Skeletal muscle tissue (tissue), 4 donors: ENCODE measurements around the gene RBP4. TPM values are rescaled to one million over a fixed set of nuclear protein-coding genes. Genes with fewer than 3 reads are reported as not detected.
A peak's percentile ranks its signal among the peaks of the same experiment; 100 is the strongest.
"Not testable (repeated sequence)": the region's sequence is repeated elsewhere in the genome, so short reads cannot be mapped to it uniquely, and the experiment has no call there.

Experiments used
- H3K27ac ChIP-seq: one replicate; pipeline ENCODE4 v1.7.0; 2013; ENCODE audit warnings: mild to moderate bottlenecking, low read depth, low read length, inconsistent platforms
- H3K27me3 ChIP-seq, 3 donors: one replicate each; pipeline ENCODE4 v1.7.0; 2013; ENCODE audit warnings: low read length in 3 of 3; ENCODE audit not compliant: control insufficient read depth in 3 of 3, insufficient read depth in 3 of 3
- H3K36me3 ChIP-seq, 3 donors: one replicate each; pipeline ENCODE4 v1.7.0; 2013; ENCODE audit warnings: low read length in 3 of 3; ENCODE audit not compliant: control insufficient read depth in 3 of 3, insufficient read depth in 3 of 3
- H3K4me1 ChIP-seq, 3 donors: one replicate each; pipeline ENCODE4 v1.7.0; 2013; ENCODE audit warnings: low read length in 3 of 3, mild to moderate bottlenecking in 3 of 3; ENCODE audit not compliant: control insufficient read depth in 3 of 3, insufficient read depth in 3 of 3
- H3K4me3 ChIP-seq, 3 donors: one replicate each; pipeline ENCODE4 v1.7.0; 2013; ENCODE audit warnings: low read length in 3 of 3
- H3K9ac ChIP-seq, 3 donors: one replicate each; pipeline ENCODE4 v1.7.0; 2013; ENCODE audit warnings: low read length in 3 of 3, mild to moderate bottlenecking in 3 of 3, moderate library complexity in 2 of 3, low read depth in 1 of 3
- H3K9me3 ChIP-seq, 3 donors: one replicate each; pipeline ENCODE4 v1.7.0; 2013; ENCODE audit warnings: low read length in 3 of 3; ENCODE audit not compliant: control insufficient read depth in 3 of 3
- total RNA-seq: library from RNA; depleted of rRNA; stranded (reverse); fragments of >200 nt; gene quantifications from one replicate; pipeline ENCODE4 v1.2.3, GENCODE V29; 2014
- donor health status: Osteomylitis.

Gene RBP4
- total RNA-seq, 1 donor from 2014 or later = 12.5 TPM

DNA sequence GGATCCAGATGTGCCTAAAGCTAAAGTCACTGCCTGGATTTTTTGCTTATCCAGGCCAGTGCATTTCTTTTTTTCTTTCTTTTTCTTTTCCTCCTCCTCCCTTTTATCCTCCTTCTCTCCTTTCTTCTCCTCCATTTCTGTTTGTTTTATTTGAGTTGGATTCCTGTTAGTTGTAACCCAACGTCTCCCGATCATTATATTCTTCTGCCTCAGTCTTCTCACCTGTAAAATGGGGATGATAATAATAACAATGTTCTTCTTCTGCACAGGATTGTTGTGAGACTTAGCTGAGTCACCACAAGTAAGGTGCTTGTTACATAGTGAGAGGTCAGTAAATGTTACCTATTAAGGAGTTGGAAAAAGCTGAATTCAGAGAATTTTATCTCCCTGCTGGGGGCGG is 48.3 kb downstream of the RBP4 start:
- Histone ChIP-seq H3K4me1 (no peaks in the 10 kb centered on the region), H3K27me3 (no peaks in the 10 kb centered on the region), H3K27ac (no peak overlapping the region), H3K9ac (no peak overlapping the region), H3K9me3 (no peaks in the 10 kb centered on the region), H3K36me3 (no peaks in the 10 kb centered on the region), H3K4me3 (no peak overlapping the region)

DNA sequence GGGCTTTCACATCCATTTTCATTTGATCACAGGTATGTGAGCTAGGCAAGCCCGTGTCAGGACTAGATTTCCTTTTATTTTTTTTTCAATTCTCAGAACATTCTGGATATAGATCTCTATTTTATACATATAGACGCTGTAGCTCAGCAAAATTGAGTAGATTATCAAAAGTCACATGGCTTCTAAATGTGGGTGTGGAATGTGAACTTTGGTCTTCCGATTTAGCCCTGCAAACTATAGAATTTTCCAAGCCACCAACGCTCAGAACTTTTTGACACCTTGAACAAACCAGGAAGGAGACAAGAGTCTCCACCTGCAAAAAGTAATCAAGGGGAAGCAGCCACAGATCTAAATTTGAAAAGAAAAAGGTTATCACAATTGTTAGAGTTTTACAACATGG is 50.4 kb downstream of the RBP4 start:
- H3K9ac ChIP-seq = no peak overlapping the region
- H3K4me1 ChIP-seq = no peaks in the 10 kb centered on the region
- no peaks in the 10 kb centered on the region for H3K9me3 ChIP-seq
- H3K27ac ChIP-seq = no peak overlapping the region
- no peaks in the 10 kb centered on the region for H3K36me3 ChIP-seq
- H3K4me3 ChIP-seq = no peak overlapping the region
- no peaks in the 10 kb centered on the region for H3K27me3 ChIP-seq

DNA sequence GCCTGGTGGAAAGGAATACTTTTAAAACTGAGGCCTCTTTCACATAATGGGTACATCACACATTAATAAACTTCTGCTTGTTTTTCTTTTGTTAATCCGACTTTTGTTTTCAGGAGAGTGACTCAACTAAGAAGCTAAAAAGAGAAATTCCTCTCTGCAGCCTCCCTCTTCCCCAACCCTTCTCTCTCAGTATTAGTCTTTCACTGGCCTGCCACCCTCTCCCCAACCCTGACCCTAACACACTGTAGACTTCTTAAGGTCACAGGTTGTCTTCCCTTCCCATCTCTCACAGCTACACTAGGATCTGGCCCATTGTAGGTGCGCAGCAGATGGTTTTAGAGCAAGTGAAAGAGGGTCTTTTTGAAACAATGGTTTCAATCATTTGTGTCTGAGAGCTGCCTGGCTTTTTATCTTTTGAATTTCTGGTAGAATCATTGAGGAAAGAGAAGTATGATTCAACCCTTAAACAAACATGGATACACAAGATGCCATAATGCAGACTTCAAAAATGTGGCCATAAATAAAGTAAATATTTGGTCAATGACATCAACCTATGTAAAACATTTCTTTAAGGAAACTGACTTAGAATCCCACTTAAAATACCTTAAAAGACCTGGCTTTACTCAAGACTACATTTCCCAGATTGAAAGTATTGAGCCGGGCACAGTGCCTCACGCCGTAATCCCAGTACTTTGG is 52.5 kb downstream of the RBP4 start:
- Histone ChIP-seq H3K9me3 (no peaks in the 10 kb centered on the region), H3K27ac (no peak overlapping the region), H3K27me3 (no peaks in the 10 kb centered on the region), H3K4me3 (no peak overlapping the region), H3K36me3 (no peaks in the 10 kb centered on the region), H3K9ac (no peak overlapping the region), H3K4me1 (no peaks in the 10 kb centered on the region)

DNA sequence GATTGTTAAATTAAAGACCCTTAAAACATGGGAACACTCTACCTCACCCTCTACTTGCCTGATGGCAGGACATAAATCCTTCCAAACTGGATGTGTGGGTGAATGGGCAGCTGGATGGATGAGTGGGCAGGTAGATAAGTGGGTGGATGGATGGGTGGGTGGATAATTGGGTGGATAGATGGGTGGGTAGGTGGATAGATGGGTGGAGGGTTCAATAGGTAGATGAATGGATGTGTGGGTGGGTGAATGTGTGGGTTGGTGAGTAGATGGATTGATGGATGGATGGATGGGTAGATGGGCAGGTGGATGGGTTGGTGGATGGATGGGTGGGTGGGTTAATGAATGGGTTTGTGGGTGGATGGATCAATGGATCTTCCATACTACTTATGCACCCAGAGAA is 53.5 kb downstream of the RBP4 start:
- Histone ChIP-seq H3K27me3 (no peaks in the 10 kb centered on the region), H3K9me3 (no peaks in the 10 kb centered on the region), H3K36me3 (no peaks in the 10 kb centered on the region), H3K4me3 (no peak overlapping the region), H3K4me1 (peaks cover 0 to 2% (median 0%) of the 10 kb centered on the region in 3 donors), H3K9ac (no peak overlapping the region), H3K27ac (no peak overlapping the region)

DNA sequence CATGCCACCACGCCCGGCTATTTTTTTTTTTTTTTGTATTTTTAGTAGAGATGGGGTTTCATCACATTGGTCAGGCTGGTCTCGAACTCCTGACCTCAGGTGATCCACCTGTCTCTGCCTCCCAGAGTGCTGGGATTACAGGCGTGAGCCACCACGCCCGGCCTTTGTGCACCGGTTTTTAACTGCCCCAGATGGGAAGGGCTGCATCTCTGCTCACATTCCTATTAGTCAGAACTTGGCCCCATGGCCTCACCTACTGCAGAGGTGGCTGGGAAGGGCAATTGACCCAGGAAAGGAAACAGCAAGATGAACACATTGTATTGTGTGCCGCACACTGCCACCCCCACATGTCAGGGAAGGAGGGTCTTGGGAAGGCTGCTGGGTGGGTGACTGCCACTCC is 54.0 kb downstream of the RBP4 start:
- H3K27me3 ChIP-seq, H3K4me3 ChIP-seq, H3K4me1 ChIP-seq, H3K9ac ChIP-seq, H3K9me3 ChIP-seq, H3K27ac ChIP-seq, H3K36me3 ChIP-seq: not testable (repeated sequence)

DNA sequence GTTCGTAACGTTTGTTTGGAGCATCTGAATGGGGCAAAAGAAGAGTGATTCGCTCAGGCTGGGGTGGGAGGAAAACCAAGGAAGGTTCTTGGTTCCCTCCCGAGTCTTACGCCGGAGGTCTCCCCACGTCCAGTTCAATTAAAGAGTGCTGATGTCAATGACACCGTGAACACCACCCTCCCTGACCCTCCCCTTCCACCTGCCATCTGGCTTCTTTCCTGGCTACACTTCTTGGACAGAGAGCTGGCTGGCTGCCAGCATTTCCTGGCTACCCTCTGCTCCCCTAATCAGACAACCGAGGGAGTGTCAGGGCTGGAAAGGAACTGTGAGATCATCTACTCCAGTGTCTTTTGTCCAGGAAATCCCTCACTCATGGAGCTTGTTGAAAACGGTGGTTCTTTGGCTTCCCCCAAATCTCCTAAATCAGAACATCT is 58.7 kb downstream of the RBP4 start:
- no peaks in the 10 kb centered on the region for H3K27me3 ChIP-seq
- no peak overlapping the region for H3K9ac ChIP-seq
- peaks cover 0 to 7% (median 6%) of the 10 kb centered on the region in 3 donors for H3K4me1 ChIP-seq
- peak overlapping the region; percentile 21 to 57 (median 45) for H3K4me3 ChIP-seq
- H3K9me3 ChIP-seq = no peaks in the 10 kb centered on the region
- H3K36me3 ChIP-seq = no peaks in the 10 kb centered on the region
- no peak overlapping the region for H3K27ac ChIP-seq

Other genes with a start within 250 kb of the RBP4 start
- 45.4 TPM for gene MYOF, start 118.9 kb downstream of the RBP4 start, total RNA-seq
- 4.7 TPM for gene CEP55, start 104.6 kb downstream of the RBP4 start, total RNA-seq
- gene FFAR4, start 34.6 kb downstream of the RBP4 start, total RNA-seq = 0.52 TPM
- gene PDE6C, start 11.3 kb upstream of the RBP4 start, total RNA-seq = not detected
- 15.1 TPM for gene FRA10AC1, start 101.4 kb upstream of the RBP4 start, total RNA-seq
- 9.4 TPM for gene LGI1, start 156.7 kb upstream of the RBP4 start, total RNA-seq